ENCODE results near the gene RIPPLY1.

The RIPPLY1 gene

GRCh38 chrX:106862972-106863688, 40.0 kb downstream of the RIPPLY1 start:
- TF ChIP-seq CTCF (IDR thresholded peaks at IDR 0.05; ENCODE audit: low read depth, low read length) (peak; percentile 56), MAX (IDR thresholded peaks at IDR 0.05; ENCODE audit: low read depth, low read length) (no peak)
- DNase-seq (ENCODE audit: low read depth): peak; percentile 17
- no peak overlapping the region for H3K4me3 ChIP-seq (ENCODE audit: low read depth, low read length)

Measured in NB4 (cell line).